Fibroblast of the aortic adventitia (primary cell): ENCODE results near the gene WDR7. TPM values are rescaled to one million over a fixed set of nuclear protein-coding genes. Genes with fewer than 3 reads are reported as not detected.

ENCODE experiments used
- DNase-seq: peaks from one replicate; pipeline ENCODE4 v3.0.0-alpha.2; 2010; ENCODE audit warnings: low read depth
- H3K4me3 ChIP-seq: 2 replicates; pipeline ENCODE4 v1.5.1; 2011; ENCODE audit warnings: low read depth, mild to moderate bottlenecking, control low read depth, low read length, moderate library complexity
- total RNA-seq: library from RNA; depleted of rRNA; stranded (reverse); fragments of >200 nt; gene quantifications from 2 replicates; pipeline ENCODE4 v1.2.3, GENCODE V29; 2012; ENCODE audit warnings: low replicate concordance
- TF ChIP-seq, protein P1 (sequence below): IDR thresholded peaks from 2 replicates; pipeline ENCODE4 v1.5.1; 2011; ENCODE audit warnings: mild to moderate bottlenecking, low read length, control low read depth, inconsistent platforms; ENCODE audit not compliant: insufficient read depth

The WDR7 gene
- total RNA-seq, 1 donor: 24.0 TPM

DNA sequence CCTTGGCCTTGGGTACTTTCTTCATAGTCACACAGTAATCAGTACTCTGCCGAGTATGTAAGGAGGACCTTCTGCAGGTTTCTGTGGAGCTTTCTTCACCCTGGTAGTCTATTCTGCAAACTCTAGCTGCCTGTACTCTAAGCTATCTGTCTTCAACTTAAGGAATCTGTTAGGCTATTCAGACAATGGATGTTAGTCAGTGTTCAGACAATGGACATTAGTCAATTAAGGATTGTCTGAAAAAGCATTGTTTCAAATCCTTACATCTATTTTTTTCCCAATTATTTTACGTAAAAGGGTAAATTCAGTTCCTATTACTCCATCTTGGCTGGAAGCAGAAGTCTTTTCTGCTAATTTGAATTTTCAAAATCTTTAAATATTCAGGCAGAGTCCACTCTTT is 75.7 kb downstream of the WDR7 start:
- no peak overlapping the region for H3K4me3 ChIP-seq
- TF ChIP-seq, protein P1, sequence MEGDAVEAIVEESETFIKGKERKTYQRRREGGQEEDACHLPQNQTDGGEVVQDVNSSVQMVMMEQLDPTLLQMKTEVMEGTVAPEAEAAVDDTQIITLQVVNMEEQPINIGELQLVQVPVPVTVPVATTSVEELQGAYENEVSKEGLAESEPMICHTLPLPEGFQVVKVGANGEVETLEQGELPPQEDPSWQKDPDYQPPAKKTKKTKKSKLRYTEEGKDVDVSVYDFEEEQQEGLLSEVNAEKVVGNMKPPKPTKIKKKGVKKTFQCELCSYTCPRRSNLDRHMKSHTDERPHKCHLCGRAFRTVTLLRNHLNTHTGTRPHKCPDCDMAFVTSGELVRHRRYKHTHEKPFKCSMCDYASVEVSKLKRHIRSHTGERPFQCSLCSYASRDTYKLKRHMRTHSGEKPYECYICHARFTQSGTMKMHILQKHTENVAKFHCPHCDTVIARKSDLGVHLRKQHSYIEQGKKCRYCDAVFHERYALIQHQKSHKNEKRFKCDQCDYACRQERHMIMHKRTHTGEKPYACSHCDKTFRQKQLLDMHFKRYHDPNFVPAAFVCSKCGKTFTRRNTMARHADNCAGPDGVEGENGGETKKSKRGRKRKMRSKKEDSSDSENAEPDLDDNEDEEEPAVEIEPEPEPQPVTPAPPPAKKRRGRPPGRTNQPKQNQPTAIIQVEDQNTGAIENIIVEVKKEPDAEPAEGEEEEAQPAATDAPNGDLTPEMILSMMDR: no peak
- DNase-seq: no peak

DNA sequence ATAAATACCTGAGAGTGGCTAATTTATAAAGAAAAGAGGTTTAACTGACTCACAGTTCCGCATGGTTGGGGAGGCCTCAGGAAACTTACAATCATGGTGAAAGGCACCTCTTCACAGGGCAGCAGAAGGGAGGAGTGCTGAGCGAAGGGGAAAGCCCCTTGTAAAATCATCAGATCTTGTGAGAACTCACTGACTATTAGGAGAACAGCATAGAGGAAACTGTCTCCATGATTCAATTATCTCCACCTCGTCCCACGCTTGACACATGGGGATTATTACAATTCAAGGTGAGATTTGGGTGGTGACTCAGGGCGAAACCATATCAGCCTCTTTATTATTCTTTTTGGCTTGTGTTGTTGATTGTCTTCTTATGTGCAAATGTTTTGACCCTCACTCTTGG is 76.2 kb downstream of the WDR7 start:
- TF ChIP-seq, protein P1: no peak
- H3K4me3 ChIP-seq: no peak overlapping the region
- DNase-seq: no peak

DNA sequence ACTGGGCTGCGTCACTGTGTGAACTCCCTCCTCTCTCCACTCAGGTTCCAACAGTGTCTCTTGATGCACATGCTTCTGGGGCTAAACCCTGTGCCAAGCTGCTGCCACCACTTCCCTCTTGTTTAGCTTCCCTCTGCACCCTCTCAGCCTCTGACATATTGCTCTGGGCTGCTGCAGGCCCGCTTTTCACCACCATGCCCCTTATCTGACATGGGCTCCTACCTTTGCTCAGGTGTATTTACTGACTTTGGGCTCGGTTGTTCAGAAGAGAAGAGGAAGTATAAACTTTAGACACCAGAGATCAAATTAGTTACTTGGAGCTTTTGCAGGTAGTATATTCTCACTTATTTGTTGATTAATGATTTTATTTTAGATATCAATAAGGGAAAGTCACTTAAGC is 77.6 kb downstream of the WDR7 start:
- TF ChIP-seq, protein P1: no peak
- DNase-seq: no peak
- H3K4me3 ChIP-seq: no peak overlapping the region

GRCh38 chr18:56738184-56738583 is 87.0 kb downstream of the WDR7 start:
- no peak for DNase-seq
- TF ChIP-seq, protein P1: no peak
- H3K4me3 ChIP-seq: no peak overlapping the region

DNA sequence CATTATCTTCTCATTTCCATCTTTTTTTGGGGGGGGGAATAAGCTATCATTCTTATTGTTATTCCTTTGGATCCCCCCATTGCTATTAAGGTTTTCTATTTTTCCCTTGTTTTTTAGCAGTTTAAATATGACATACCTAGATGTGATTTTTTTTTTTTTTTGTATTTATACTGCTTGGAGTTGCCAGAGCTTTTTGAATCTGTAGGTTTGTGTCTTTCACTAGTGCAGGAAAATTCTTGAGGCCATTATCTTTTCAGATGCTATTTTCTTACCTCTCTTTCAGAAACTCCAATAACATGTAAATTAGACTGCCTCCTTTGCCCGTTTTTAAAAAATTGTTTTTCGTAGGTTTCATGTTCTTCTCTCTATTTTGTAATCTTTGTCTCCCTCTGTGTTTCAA is 88.6 kb downstream of the WDR7 start:
- TF ChIP-seq, protein P1: no peak
- no peak for DNase-seq

GRCh38 chr18:56740645-56741044 is 89.5 kb downstream of the WDR7 start:
- no peak overlapping the region for H3K4me3 ChIP-seq
- DNase-seq: peak; percentile 26
- TF ChIP-seq, protein P1: no peak

More for the DNA sequence above, 88.6 kb downstream of the WDR7 start:
- H3K4me3 ChIP-seq: no peak overlapping the region

DNA sequence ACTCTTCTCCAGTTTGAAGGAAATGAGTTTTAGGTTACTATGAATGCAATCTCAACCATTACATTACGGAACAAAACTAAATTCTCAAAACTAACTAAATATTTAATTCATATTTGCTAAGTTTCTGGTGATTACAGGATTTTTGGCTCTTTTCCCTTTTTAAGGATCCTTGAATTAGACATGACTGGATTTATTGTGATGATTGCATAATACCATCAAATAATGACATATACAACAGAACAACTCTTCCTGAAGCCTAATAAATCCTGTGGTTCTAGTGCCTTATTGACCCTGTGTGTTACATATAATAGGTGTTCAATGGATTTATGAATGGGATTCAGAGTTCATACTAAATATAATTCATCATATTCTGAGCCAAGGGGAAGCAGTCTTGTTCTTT is 90.5 kb downstream of the WDR7 start:
- DNase-seq: no peak
- TF ChIP-seq, protein P1: no peak
- no peak overlapping the region for H3K4me3 ChIP-seq
